HPDE6-E6E7 (cell line): ENCODE results near the gene TRIM58.

ENCODE experiments used
- DNase-seq: peaks from one replicate; pipeline ENCODE4 v3.0.0; 2011; ENCODE audit warnings: missing footprints; ENCODE audit errors: extremely low spot score

TRIM58 gene

DNA sequence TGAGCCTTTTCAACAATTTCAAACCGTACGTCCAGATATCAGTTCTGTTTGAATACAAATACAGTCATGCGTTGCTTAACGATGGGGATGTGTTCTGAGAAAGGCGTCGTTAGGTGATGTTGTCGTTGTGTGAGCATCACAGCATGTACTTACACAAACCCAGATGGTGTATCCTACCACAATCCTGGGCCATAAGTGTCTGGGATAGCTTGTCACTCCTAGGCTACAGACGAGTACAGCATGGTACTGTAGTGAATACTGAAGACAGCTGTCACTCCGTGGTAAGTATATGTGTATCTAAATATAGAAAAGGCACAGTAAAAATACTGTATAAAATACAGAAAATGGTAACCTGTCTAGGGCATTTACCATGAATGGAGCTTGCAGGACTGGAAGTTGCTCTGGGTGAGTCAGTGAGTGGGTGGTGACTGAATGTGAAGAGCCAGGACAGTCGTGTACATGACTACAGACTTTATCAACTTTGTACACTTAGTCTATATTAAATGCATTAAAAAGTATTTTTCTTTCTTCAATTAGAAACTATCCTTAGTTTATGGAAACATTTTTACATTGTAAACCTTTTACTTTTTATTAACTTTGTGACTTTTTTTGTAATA lies 27.9 kb downstream of the TRIM58 start:
- no peak for DNase-seq

DNA sequence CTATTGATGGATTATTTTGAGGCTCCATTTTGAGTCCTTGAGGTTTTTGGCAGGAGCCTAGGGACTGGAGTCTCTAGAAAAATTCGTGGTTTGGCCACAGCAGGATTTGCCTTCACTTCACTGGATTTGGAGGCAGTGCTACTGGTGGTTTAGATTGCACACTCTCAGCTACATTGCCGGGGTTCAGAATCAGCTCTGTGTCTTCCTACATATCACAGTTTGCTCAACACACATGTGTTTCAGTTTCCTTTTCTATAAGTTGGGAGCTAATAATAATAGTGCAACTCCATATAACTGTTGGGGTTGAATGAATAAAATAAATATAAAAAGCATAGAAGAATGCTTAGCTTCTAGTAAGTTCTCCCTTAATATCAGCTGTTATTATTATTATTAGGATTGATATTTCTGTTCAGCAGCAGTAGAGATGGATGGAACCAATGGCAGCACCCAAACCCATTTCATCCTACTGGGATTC lies 38.2 kb downstream of the TRIM58 start, which contains the start of gene OR2W3:
OR2W3 (plus strand) TSS at position 425 of the 475 bp plus-strand sequence; CDS start at position 425, 0 bp downstream.
- no peak for DNase-seq

DNA sequence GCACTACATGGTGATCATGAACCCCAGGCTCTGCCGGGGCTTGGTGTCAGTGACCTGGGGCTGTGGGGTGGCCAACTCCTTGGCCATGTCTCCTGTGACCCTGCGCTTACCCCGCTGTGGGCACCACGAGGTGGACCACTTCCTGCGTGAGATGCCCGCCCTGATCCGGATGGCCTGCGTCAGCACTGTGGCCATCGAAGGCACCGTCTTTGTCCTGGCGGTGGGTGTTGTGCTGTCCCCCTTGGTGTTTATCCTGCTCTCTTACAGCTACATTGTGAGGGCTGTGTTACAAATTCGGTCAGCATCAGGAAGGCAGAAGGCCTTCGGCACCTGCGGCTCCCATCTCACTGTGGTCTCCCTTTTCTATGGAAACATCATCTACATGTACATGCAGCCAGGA lies 39.0 kb downstream of the TRIM58 start:
- DNase-seq, result no peak

DNA sequence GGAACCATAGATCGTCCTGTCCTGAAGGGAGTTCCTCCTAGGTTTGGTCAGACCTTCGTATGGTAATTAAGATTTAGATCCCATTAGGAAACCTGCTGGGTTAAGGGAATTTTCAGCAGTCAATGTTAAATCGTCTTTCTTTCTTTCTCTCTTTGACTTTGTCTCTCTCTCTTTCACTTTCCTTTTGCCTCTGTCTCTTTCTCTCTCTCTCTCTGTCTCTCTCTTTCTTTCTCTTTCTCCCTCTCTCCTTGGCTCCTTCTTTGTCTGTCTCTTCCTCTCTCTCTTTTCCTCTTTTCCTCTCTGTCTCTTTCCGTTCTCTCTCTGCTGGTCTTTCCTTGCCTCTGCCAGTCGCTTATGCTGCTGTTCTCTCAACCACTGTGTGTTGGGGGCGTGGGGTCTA lies 47.1 kb downstream of the TRIM58 start:
- DNase-seq, result no peak

DNA sequence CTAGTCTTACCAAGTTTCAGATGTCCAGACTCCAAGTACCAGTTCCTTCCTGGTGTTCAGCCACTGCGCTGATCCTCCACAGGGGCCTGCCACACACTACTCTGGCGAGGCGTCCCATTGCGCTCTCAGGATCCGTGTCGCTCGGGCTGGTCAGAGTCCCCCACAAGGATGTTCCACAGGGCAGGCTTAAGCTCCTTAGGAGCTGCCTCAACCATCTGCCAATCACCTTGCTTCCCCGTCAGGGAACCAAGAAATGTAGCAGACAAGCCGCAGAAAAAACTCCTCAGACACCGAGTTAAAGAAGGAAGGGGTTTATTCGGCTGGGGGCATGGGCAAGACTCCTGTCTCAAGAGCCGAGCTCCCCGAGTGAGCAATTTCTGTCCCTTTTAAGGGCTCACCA lies 48.2 kb downstream of the TRIM58 start:
- DNase-seq, result no peak

DNA sequence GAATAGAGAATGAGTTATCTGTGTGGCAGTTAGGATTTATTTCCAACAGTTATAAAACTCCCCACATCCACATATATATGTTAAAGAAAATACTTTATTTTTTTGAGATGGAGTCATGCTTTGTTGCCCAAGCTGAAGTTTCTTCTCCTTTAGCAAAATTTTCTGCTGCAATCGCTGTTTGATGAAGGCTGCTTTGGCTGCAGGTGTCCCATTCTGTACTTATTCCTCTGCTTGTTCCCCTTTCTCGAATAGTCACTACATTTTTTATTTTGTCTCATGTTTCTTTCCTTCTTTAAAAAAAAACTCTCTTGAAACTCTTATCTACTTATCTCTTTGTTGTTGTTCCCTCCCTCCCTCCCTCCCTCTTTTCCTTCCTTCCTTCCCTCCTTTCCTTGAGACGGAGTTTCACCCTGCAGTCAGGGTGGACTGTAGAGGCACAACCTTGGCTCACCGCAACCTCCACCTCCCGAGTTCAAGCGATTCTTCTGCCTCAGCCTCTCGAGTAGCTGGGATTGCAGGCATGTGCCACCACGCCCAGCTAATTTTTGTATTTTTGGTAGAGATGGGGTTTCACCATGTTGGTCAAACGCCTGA lies 49.0 kb downstream of the TRIM58 start:
- DNase-seq, result no peak

DNA sequence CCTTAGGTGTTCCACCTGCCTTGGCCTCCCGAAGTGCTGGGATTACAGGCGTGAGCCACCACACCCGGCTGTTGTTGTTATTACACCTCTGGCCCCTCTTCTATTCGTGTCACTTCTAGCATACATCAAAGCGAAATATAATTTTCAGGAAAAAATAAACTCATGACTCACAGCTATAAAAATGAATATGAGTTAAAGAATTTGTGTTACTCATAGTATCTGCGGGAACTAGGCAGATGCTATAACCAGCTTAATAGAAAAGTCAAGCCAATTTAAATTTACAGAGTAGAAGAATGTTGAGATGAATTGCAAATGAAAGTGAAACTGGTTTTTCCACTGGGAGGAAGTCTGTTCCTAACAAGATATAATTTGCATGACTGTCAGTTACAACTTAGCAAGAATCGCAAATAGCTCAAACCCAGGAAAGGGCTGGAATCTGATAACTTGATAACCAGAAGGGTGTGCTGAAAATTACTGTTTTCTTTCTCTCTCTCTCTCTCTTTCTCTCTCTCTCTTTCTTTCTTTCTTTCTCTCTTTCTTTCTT lies 49.6 kb downstream of the TRIM58 start:
- DNase-seq, result peak; percentile 54

DNA sequence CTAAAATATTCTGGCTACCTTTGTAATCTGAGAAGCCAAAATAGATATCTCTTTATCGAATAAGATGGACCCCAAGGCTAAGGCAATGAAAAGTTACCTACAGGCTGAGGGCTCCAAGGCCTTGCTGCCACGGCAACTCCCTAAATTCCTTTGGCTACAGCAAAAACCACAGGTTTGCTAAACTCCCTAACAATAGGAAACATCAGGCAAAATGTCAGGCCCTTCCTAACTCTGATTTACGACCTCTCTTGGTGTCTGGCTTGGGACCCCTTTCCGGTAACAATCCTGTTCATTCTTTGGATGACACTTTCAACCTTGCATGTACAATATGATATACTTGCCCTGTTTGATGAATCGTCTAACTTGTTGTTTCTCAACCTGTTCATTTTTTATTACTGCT lies 51.8 kb downstream of the TRIM58 start:
- no peak for DNase-seq

DNA sequence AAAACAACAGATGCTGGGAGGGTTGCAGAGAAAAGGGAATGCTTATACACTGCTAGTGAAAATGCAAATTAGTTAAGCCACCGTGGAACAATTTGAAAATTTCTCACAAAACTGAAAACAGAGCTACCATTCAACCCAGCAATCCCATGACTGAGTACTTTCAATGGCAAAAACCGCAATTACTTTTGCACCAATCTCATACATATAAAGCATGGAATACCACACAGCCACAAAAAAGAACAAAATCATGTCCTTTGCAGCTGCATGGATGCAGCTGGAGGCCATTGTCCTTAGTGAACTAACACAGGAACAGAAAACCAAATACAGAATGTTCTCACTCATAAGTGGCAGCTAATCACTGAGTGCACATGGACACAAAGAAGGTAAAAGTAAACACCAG lies 56.8 kb downstream of the TRIM58 start:
- no peak for DNase-seq

DNA sequence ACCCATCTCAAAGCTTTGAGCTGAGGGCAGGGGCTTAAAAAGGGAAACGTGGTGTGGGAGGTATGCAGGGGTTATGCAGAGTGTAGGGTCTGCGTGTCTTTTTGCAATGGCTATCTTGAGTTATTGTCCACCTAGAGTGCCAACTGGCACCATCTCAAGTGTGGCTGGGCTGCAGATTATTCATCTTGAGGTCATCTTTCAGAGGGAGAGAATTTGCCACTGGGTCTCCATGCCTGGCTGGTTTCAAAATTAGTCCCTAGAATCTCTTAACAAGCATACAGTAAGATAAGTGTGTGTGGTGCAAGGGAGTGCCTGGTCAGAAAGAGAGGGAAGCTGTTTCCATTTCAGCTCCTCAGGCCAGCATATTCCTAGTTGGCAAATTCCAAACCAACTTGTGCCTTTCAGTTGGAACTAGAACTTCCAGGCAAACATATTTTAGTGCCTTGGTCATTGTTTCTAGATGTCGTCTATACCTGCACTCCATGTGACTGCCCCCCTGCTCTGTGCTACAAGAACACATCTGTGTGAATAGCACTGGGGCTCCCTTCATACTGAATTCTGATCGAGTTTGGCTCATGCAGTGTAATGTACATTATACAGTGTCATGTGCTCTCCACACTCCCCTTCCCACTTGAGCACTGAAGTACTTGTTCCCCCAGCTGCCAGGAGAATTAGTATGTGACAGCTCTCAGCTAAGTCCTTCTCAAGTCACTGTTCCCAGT lies 58.1 kb downstream of the TRIM58 start:
- no peak for DNase-seq

DNA sequence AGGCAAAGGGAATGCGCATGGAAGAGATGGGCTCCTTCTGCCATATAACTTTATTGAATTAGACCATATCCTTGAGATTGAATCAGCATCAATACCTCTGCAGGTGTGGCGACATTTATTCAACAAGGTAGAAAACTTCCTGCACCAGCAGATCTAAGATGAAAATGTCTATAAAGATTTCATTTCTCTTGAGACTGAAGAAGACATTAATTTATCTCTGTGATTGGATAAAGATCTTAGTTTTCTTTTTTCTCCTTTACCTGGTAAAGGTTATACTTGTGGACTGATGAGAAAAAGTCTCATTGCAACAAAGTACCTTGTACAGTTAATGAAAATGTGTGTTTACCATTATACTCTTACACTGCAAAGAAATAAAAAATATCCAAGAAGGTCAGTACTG lies 63.0 kb downstream of the TRIM58 start, which contains the start of gene OR2T8:
OR2T8 (plus strand) TSS at position 301 of the 400 bp plus-strand sequence. CDS start 766 bp downstream, outside the sequence.
- no peak for DNase-seq

DNA sequence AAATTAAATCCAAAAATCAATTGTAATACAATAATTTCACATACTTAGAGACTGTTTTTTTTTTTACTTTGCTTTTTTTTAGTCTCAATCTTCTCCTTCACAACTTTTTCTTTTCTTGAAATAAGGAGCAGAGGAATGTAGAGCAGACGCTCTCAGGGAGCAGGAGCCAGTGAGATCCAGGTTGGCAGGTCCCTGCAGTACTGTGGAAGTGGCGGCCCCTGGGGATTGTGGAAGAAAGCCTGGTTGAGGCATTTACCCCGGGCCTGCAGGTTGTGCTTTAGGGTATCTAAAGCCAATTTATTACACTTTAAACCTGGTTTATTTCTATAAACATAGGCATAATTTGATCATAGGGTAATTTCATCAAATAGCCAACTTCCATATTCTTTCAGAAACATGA lies 67.0 kb downstream of the TRIM58 start:
- DNase-seq, result no peak

DNA sequence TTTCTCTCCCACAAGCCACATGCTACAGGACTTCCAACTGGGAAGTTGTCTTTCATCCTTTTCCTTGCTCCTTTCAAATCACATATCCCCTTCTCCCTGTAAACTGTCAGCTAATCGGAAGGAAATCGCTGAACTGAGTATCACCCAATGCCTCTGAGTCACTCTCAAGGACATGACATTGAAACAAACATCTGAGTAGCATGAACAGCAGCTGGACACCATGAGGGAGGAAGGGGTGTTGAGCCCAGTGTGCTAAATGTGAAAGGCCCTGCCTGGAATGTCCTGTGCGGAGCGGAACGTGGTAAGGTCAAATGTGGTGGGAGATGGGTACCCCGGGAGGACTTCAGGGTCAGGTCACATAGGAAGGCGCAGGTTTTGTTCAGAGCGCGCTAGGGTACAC lies 67.9 kb downstream of the TRIM58 start, which contains the start of gene OR2AJ1:
OR2AJ1 (plus strand) TSS at position 22 of the 400 bp plus-strand sequence. CDS start 8,880 bp downstream, outside the sequence.
- no peak for DNase-seq
